Tibial artery (tissue), 4 donors: ENCODE results near the gene MARS1.

Experiments
- DNase-seq, 2 donors: peaks; one replicate each; pipeline ENCODE4 v3.0.0-alpha.2; 2019
- H3K27ac ChIP-seq, 2 donors: fragments of 200-600 bp; sonication (generic) in 1 of 2; 1 replicate in 1 of 2; 2 replicates in 1 of 2; pipeline ENCODE4 v1.5.1; 2018 to 2019; ENCODE audit warnings: mild to moderate bottlenecking in 1 of 2
- H3K27me3 ChIP-seq, 2 donors: fragments of 200-600 bp; sonication (generic) in 1 of 2; one replicate each; pipeline versions ENCODE4 v1.5.1 to v1.6.0; 2016 to 2019
- H3K36me3 ChIP-seq, 3 donors: fragments of 200-600 bp; sonication (generic) in 2 of 3; one replicate each; pipeline ENCODE4 v1.5.1; 2016 to 2019; ENCODE audit warnings: mild to moderate bottlenecking in 2 of 3
- H3K4me1 ChIP-seq, 4 donors: fragments of 200-600 bp; sonication (generic) in 2 of 4; 1 replicate in 3 of 4; 2 replicates in 1 of 4; pipeline ENCODE4 v1.5.1; 2016 to 2019
- H3K4me3 ChIP-seq, 2 donors: fragments of 200-600 bp; sonication (generic) in 1 of 2; 1 replicate in 1 of 2; 2 replicates in 1 of 2; pipeline ENCODE4 v1.5.1; 2018 to 2019; ENCODE audit warnings: mild to moderate bottlenecking in 2 of 2
- H3K9me3 ChIP-seq, 3 donors: fragments of 200-600 bp; sonication (generic) in 1 of 3; one replicate each; pipeline ENCODE4 v1.5.1; 2016 to 2019
- intact Hi-C: fragments of 100-400 bp; cut with DNase I; formaldehyde crosslinking; loops from one replicate; pipeline ENCODE4 v1.15.0; 2023; ENCODE audit warnings: low total_unique reads
- TF ChIP-seq, protein P1 (sequence below), 2 experiments: fragments of 200-600 bp in 1 of 2; fragments of 450-650 bp in 1 of 2; IDR thresholded peaks; one replicate each; pipeline ENCODE4 v1.5.1; 2017 to 2019; ENCODE audit warnings: antibody characterized with exemption in 2 of 2, mild to moderate bottlenecking in 1 of 2, moderate library complexity in 1 of 2

The MARS1 gene

DNA sequence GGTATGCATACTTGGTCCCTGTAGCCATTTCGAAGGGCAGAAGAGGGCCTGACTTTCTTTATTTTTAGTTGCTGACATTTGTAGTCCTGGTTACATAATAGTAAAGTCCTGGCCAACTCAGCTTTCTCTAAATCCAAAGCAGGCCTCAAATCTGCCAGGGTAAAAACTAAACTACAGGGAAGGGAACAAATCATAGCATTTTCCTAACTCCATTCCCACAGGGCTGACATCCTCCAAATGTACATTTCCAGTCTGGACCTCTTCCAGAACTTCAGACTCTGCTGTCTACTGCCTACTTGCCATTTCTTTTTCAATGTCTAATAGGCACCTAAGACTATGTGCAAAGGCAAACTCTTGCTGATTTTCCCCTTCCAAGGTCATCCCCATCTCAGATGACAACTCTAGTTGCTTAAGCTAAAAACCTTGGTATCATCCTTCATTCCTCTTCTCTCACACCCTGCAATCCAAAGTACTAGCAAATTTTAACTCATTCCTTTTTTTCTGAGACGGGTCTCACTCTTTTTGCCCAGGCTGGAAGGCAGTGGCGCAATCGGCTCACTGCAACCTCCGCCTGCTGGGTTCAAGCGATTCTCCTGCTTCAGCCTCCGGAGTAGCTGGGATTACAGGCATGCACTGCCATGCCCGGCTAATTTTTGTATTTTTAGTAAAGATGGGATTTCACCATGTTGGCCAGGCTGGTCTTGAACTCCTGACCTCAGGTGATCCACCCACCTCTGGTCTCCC lies 30.5 kb downstream of the MARS1 start:
- Histone ChIP-seq H3K27ac (peak overlapping the region; percentile 92 to 100), H3K36me3 (peaks cover 34 to 46% (median 43%) of the 10 kb centered on the region in 3 donors), H3K4me1 (peaks cover 4 to 46% (median 40%) of the 10 kb centered on the region in 4 donors), H3K27me3 (no peaks in the 10 kb centered on the region), H3K4me3 (peak overlapping the region; percentile 65 to 91), H3K9me3 (no peaks in the 10 kb centered on the region)
- intact Hi-C loops: no loop called here
- TF ChIP-seq, protein P1, sequence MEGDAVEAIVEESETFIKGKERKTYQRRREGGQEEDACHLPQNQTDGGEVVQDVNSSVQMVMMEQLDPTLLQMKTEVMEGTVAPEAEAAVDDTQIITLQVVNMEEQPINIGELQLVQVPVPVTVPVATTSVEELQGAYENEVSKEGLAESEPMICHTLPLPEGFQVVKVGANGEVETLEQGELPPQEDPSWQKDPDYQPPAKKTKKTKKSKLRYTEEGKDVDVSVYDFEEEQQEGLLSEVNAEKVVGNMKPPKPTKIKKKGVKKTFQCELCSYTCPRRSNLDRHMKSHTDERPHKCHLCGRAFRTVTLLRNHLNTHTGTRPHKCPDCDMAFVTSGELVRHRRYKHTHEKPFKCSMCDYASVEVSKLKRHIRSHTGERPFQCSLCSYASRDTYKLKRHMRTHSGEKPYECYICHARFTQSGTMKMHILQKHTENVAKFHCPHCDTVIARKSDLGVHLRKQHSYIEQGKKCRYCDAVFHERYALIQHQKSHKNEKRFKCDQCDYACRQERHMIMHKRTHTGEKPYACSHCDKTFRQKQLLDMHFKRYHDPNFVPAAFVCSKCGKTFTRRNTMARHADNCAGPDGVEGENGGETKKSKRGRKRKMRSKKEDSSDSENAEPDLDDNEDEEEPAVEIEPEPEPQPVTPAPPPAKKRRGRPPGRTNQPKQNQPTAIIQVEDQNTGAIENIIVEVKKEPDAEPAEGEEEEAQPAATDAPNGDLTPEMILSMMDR (IDR thresholded peaks at IDR 0.05): no peak
- DNase-seq: no peak

DNA sequence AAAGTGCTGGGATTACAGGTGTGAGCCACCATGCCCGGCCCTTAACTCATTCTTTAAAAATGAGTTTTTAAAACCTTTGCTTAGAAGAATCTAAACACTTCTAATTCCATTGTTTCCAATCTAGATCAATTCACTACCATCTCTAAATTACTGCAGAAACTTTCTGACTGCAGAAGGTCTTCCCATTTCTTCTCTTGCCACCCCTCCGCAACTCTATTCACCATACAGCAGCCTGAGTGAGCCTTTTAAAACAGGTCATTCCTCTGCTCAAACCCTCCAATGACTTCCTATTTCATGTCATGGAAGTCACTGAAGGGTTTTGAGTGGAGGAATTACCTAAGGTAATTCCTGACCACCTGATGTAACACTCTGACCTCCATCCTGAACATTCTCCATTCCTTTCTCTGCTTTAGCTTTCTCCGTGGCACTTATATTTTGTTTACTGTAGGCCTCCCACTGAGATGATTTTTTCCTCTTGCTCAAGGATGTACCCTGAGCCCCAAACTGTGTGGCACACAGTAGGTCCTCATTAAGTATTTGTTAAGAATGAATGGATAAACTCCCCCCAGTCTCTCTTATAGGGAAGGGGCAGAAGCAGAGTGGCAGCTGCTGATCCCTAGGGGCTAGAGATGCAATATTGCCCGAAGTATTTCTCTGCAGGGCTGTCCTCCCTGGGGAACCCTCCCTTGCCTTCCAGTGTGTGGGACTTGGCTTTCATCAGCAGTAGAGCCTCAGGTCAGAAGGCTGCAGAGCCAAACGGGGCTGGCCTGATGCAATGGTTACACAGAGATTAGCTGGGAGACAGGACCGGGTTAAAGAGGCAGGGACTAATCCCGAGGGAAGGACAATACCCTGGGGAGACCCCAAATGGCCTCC lies 31.3 kb downstream of the MARS1 start:
- TF ChIP-seq, protein P1 (IDR thresholded peaks at IDR 0.05): no peak
- intact Hi-C loops: no loop called here
- peaks cover 33 to 43% (median 37%) of the 10 kb centered on the region in 3 donors for H3K36me3 ChIP-seq
- DNase-seq: peak; percentile 55 to 83
- H3K9me3 ChIP-seq: no peaks in the 10 kb centered on the region
- peak overlapping the region; percentile 65 to 91 for H3K4me3 ChIP-seq
- peaks cover 4 to 54% (median 48%) of the 10 kb centered on the region in 4 donors for H3K4me1 ChIP-seq
- no peaks in the 10 kb centered on the region for H3K27me3 ChIP-seq
- peak overlapping the region; percentile 92 to 100 for H3K27ac ChIP-seq

DNA sequence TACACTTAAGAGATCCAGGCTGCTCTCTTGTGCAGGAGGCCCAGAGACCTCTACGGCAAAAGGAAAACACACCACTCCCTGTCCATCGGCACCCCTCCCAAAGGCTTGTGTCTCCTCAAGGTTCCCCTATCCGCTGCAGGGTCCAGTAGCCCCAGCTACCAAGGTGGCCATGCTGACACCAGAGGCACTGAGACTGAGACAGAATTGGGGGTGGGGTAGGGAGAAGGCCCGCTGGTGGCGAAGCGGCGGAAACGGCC lies 31.9 kb downstream of the MARS1 start:
- Histone ChIP-seq H3K4me3 (peak overlapping the region; percentile 65 to 91), H3K4me1 (peaks cover 4 to 60% (median 54%) of the 10 kb centered on the region in 4 donors), H3K36me3 (peaks cover 28 to 43% (median 37%) of the 10 kb centered on the region in 3 donors), H3K27me3 (no peaks in the 10 kb centered on the region), H3K27ac (peak overlapping the region; percentile 92 to 100), H3K9me3 (no peaks in the 10 kb centered on the region)
- intact Hi-C loops: loop anchor here (10.0 kb wide), 1 partner anchor 95 kb away; the partner anchor contains the start of gene ARHGEF25
- peak; percentile 57 to 84 for DNase-seq
- TF ChIP-seq, protein P1 (IDR thresholded peaks at IDR 0.05): peak in 1 of 2 experiments; percentile 4

DNA sequence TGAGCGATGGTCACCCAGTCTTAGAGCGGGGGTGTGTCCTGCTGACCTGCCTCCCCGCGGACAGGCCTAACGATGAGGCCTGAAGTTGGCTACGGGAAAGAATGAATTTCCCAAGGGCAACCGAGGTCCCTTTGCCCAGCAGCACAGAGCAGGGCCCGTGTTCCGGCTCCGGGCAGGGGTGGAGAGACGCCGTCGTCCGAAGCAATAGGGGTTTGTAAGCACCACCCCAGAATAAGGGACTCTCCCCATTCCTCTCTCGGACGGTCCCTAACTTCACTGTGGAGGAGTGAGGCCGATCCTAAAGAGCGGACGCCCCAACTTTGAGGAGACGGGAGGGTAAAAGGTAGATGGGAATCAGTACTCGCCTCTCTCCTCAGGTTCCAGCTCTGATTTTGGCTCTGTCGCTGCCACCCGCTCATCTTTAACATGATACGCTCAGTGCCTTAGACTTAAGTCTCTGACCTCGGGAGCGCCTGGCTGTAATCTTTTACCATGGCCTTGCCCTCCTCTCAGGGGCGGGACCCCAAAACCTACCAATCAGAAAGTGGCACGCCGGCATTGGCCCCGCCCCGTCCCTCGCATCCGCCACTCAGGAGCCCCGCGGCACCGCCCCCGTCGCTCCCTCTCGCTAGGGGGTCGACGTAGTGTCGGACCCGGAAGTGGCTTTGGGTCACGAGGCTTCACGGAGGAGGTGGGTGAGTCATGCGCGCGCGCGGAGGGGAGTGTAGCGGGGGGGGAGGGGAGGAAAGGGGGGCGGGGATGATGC lies 32.4 kb downstream of the MARS1 start, which contains the start of gene DDIT3:
TSS of gene DDIT3 (minus strand) at position 462 of the 766 bp plus-strand sequence. CDS start 3,108 bp downstream, outside the sequence.
- Histone ChIP-seq H3K27ac (peak within 1 kb of the TSS; percentile 95 to 100), H3K4me3 (peak within 1 kb of the TSS; percentile 65 to 91), H3K27me3 (no peaks in the 10 kb centered on the region), H3K36me3 (peaks cover 27 to 43% (median 37%) of the 10 kb centered on the region in 3 donors), H3K4me1 (peaks cover 4 to 64% (median 59%) of the 10 kb centered on the region in 4 donors), H3K9me3 (no peaks in the 10 kb centered on the region)
- intact Hi-C loops: loop anchor here (10.0 kb wide), 1 partner anchor 95 kb away; the partner anchor contains the start of gene ARHGEF25
- DNase-seq: peak; percentile 100
- TF ChIP-seq, protein P1 (IDR thresholded peaks at IDR 0.05): no peak

DNA sequence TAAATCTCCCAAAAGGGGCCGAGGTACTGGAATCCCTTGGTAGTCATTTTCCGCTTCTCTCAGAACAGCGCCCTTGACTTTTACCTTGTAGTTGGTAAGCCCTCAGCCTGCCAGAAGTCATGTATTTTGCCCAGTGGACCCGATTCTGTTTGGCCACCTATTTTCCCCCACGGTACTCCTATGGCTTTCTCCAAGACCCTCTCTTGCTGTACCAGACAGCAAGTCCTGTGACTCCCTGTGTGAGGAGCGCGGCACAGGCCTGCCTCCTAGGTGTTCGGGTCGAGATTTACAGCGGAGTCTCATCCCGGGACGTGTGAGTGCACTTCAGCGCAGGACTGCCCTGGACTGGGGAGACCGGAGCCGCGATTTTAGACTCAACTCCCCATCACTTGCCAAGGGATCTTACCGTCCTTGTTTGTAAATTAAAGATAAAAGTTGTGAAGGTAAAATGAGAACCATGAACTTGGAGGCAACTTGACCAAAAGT lies 33.7 kb downstream of the MARS1 start:
- H3K27ac ChIP-seq: peak overlapping the region; percentile 95 to 100
- H3K27me3 ChIP-seq: no peaks in the 10 kb centered on the region
- peaks cover 4 to 72% (median 68%) of the 10 kb centered on the region in 4 donors for H3K4me1 ChIP-seq
- peaks cover 26 to 43% (median 37%) of the 10 kb centered on the region in 3 donors for H3K36me3 ChIP-seq
- intact Hi-C loops: loop anchor here (10.0 kb wide), 1 partner anchor 93 kb away; the partner anchor contains the start of gene ARHGEF25
- TF ChIP-seq, protein P1 (IDR thresholded peaks at IDR 0.05): no peak
- H3K4me3 ChIP-seq: peak overlapping the region; percentile 62 to 87
- peak; percentile 50 to 76 for DNase-seq
- no peaks in the 10 kb centered on the region for H3K9me3 ChIP-seq
